ENCODE data around the gene C12orf56.
A peak's percentile ranks its signal among the peaks of the same experiment; 100 is the strongest.

DNA sequence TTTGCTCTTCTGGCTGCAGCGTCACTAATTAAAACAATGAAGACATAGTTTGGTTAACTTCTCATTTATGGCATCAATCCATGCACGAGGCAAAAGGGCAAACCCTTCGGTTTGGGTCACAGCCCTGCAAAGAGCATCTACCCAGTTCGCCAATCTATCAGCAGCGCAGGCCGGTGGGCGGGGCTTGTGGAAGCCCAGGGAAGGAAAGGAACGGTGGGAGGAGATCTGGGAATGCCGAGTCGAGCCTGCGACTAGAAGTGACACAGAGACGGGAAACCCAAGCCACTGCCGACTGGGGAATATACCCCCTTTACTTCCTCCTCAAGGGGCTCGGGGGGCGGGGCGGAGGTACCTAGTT, 168.9 kb downstream of the C12orf56 start:
- TF ChIP-seq, protein P1, sequence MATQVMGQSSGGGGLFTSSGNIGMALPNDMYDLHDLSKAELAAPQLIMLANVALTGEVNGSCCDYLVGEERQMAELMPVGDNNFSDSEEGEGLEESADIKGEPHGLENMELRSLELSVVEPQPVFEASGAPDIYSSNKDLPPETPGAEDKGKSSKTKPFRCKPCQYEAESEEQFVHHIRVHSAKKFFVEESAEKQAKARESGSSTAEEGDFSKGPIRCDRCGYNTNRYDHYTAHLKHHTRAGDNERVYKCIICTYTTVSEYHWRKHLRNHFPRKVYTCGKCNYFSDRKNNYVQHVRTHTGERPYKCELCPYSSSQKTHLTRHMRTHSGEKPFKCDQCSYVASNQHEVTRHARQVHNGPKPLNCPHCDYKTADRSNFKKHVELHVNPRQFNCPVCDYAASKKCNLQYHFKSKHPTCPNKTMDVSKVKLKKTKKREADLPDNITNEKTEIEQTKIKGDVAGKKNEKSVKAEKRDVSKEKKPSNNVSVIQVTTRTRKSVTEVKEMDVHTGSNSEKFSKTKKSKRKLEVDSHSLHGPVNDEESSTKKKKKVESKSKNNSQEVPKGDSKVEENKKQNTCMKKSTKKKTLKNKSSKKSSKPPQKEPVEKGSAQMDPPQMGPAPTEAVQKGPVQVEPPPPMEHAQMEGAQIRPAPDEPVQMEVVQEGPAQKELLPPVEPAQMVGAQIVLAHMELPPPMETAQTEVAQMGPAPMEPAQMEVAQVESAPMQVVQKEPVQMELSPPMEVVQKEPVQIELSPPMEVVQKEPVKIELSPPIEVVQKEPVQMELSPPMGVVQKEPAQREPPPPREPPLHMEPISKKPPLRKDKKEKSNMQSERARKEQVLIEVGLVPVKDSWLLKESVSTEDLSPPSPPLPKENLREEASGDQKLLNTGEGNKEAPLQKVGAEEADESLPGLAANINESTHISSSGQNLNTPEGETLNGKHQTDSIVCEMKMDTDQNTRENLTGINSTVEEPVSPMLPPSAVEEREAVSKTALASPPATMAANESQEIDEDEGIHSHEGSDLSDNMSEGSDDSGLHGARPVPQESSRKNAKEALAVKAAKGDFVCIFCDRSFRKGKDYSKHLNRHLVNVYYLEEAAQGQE (IDR thresholded peaks at IDR 0.05): peak; percentile 68
- TF ChIP-seq, protein P2, sequence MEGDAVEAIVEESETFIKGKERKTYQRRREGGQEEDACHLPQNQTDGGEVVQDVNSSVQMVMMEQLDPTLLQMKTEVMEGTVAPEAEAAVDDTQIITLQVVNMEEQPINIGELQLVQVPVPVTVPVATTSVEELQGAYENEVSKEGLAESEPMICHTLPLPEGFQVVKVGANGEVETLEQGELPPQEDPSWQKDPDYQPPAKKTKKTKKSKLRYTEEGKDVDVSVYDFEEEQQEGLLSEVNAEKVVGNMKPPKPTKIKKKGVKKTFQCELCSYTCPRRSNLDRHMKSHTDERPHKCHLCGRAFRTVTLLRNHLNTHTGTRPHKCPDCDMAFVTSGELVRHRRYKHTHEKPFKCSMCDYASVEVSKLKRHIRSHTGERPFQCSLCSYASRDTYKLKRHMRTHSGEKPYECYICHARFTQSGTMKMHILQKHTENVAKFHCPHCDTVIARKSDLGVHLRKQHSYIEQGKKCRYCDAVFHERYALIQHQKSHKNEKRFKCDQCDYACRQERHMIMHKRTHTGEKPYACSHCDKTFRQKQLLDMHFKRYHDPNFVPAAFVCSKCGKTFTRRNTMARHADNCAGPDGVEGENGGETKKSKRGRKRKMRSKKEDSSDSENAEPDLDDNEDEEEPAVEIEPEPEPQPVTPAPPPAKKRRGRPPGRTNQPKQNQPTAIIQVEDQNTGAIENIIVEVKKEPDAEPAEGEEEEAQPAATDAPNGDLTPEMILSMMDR (IDR thresholded peaks at IDR 0.05; ENCODE audit: low read depth, low read length, missing input control): no peak
- TF ChIP-seq RAD21 (IDR thresholded peaks at IDR 0.05) (peak in 1 of 2 donors; percentile 42), YY1 (IDR thresholded peaks at IDR 0.05) (no peak), TAF1 (conservative IDR thresholded peaks at IDR 0.05) (peak; percentile 62)
